Endometrial microvascular endothelial cells (primary cell): ENCODE measurements around the gene SYPL2. TPM values are rescaled to one million over a fixed set of nuclear protein-coding genes. Genes with fewer than 3 reads are reported as not detected.

ENCODE experiments used
- in situ Hi-C: cut with HindIII; loops from 2 replicates; pipeline ENCODE4 v1.10.0; 2017; ENCODE audit warnings: low sequenced_read_pairs, low pct_unique_long_range_greater_than_20kb; ENCODE audit errors: inconsistent ontology term
- total RNA-seq: library from RNA; depleted of rRNA; stranded (reverse); fragments of >200 nt; gene quantifications from one replicate; pipeline ENCODE4 v1.2.3, GENCODE V29; 2015; ENCODE audit errors: inconsistent ontology term

Gene SYPL2
- total RNA-seq, 1 donor from 2014 or later: 0.37 TPM

DNA sequence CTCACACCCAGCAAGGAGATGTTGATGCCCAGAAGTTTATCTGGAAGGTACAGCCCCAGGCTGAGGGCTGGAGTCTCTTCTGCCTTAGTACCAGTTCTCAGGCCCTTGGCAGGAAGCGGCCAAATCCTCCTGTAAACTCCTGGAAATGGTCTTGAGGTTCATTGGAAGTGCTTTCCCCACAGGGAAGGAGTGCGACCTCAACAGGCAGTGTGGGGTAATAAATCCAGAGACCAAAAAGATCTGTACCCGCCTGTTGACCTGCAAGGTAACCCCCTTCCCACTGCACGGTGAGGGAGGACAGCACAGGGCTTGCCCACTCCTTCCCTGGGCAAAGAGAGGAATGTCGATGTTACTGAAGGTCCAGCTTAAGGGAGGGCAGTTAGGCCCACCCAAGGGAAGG is 21.9 kb downstream of the SYPL2 start:
- in situ Hi-C loops: no loop called here

DNA sequence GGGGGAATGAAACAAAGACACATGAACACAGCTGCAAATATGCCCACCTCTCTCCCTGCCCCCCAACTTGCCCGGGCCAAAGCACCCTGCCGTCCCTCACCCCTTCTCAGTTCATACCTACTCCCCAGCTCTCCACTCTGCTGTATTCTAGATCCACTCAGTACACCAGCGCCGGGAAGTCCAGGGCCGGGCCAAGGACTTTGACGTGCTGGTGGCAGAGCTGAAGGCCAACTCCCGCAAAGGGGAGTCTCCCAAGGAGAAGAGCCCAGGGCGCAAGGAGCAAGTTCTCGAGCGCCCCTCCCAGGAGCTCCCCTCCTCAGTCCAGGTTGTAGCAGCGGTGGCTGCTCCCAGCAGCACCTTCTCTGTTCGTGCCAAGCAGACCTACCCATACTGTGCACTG is 22.4 kb downstream of the SYPL2 start:
- in situ Hi-C loops: no loop called here

DNA sequence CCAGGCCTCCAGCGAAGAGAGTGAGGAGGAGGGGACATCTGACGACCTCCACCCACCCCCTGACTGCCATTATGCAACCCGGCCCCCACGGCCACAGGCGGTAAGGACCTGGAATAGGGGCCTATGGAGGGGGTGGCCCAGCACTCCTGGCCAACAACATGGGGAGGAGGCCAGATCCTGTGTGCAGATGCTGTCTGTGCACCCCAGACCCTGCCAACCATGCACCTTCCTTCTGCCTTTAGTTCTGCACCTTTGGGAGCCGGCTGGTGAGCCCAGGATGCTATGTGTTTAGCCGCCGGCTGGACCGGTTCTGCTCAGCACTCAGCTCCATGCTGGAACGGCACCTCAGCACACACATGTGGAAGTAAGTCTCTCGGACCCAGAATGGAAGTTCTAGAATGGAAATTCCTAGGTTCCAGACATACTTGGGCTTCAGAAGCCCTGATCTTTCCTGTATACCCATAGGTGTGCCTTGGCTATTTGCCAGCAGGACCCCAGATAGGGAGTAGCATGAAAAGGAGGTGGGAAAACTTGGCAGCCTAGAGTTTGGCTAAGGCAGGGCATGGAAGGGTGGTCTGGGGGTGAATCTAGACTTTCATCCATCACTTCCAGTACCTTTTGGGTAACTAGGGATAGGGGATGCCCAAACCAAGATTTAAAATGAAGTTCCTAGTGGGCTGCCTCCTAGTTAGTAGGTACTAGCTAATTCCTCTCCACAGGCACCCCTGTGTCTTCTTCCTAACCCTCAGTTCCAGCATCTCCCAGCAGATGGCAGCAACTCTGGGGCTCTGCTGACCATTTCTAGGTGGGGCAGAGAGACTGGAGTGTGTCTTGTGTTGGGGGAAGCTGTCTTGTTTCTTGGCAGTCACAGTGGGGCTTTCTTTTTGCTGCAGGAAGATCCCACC is 23.9 kb downstream of the SYPL2 start:
- in situ Hi-C loops: no loop called here

DNA sequence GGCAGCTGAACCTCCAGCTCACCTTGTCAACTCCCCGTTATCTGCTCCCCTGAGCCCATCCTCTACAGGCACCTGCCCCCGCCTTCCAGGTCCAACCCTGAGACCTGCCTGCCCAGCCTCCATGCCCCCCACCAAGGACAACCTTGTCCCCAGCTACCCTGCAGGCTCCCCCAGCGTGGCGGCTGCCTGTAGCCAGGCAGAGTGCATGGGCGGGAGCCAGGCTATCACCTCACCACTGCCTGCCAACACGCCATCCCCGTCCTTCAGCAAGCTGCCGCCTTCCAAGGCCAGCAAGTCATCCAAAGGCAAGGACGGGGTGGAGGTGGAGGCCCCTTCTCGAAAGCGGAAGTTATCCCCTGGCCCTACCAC is 24.6 kb downstream of the SYPL2 start:
- in situ Hi-C loops: no loop called here

- in situ Hi-C loops: no loop called here
These were observed 25.0 kb downstream of the SYPL2 start for GRCh38 chr1:109491372-109491771.

- in situ Hi-C loops: no loop called here
These were observed 26.4 kb downstream of the SYPL2 start for GRCh38 chr1:109492779-109493178.

DNA sequence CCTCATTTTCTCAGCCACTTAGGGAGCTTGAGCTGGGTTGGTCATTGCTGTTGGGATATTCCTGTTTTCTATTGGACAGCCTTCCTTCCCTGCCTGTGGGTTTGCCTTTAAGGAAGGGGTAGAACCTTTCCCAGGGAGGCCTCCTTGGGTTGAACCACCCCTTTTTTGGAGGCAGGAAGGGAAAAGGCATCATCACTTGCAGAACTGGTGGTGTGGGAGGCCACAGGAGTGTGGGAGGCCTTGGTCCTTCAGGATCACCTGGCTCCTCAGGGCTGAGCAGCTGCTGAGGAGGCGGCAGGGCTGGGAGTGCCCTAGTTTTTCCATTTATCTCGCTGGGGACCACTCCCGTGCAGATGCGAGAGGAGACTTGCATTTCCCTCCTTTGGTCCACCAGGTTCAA is 26.9 kb downstream of the SYPL2 start:
- in situ Hi-C loops: no loop called here

- in situ Hi-C loops: no loop called here
These were observed 27.6 kb downstream of the SYPL2 start, which contains the start of gene CYB561D1 for GRCh38 chr1:109493805-109494539. CYB561D1 (plus strand) TSS chr1:109494094; CDS start chr1:109494140, 46 bp downstream.

GRCh38 chr1:109495738-109496137 is 29.4 kb downstream of the SYPL2 start:
- in situ Hi-C loops: no loop called here

- in situ Hi-C loops: no loop called here
These were observed 31.3 kb downstream of the SYPL2 start for GRCh38 chr1:109497449-109498160.

DNA sequence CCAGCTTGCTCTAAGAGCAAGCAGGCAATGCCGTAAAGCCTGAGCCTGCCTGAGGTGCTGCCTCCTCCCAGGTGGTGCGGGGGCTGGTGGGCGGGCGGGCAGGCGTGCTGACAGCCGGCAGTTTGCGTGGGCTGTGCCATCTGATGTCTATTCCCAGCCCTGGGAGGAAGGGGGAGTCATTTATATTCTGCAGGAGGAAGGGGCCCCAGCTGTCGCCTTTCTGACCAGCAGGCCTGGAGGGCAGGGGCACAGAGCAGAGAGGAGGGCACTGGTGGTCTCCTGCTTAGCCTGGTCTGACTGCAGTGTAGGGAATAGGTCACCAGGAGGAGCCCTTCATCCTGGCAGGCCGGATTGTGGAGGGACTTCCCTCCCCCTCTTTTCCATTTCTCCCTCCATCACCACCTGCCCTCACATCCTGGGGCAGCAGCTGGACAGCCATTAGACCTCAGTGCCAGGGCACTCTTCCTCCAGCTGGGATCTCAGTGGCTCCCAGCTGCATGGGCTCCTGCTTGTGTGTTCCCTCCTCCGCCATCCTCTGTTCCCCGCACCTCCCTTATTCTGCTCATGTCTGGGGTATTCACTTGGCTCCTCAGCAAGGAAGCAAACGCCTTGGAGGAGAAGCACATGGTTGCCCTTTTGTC is 31.9 kb downstream of the SYPL2 start:
- in situ Hi-C loops: no loop called here

GRCh38 chr1:109499081-109499480 is 32.7 kb downstream of the SYPL2 start:
- in situ Hi-C loops: no loop called here

GRCh38 chr1:109499661-109500536 is 33.6 kb downstream of the SYPL2 start:
- in situ Hi-C loops: no loop called here

DNA sequence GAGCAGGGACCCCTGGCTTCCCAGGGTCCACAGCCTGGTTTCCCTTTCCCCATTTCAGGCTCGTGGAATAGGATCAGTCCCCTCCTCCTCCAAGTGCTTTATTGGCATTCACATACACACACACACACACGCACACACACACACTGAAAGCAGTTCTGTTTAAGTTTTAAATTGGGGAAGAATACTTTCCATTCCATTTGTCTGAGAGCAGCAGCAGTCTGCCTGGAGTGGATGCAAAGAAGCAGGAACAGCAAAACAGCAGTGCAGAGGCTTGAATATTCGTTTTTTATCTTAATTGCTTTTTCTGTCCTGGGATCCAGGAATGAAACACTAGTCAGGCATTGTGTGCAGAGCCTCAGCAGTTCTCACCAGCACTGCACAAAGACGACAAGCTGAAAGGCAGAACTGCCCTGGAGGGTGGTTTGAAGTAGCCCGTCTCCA is 34.6 kb downstream of the SYPL2 start:
- in situ Hi-C loops: no loop called here

DNA sequence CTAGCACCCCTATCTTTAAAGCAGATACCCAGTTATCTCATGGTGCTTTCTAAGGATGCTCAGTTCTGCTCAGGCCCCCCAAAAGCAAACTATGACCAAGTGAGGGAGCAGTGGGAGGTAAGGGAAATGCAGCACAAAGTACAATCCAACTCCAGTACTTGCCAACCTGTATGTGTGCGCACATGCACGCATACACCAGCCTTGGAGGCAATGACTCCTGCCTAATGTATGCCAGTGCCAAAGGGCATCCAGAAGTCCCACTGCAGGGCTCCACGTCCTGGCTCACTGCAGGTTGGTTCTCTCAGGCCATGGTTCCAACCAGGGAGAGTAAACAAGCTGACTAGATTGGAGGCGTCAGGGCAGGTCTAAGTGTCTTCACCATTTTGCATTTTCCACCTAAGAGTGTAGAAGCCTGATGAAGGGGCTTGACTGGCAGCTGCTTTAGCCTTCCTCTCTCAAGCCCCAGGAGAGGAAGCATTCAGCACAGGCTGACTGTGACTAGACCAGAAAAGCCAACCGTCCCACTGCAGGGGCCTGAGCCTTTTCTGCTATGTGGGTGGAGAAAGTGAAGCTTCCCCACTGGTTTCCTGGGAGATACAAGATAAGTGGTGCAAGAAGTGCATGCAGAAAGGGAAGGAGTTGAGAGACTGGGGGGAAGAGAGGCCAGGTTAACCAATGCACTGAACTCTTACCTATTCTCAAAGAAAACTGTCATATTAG is 35.5 kb downstream of the SYPL2 start:
- in situ Hi-C loops: no loop called here

- in situ Hi-C loops: no loop called here
These were observed 36.1 kb downstream of the SYPL2 start for GRCh38 chr1:109502364-109502851.

DNA sequence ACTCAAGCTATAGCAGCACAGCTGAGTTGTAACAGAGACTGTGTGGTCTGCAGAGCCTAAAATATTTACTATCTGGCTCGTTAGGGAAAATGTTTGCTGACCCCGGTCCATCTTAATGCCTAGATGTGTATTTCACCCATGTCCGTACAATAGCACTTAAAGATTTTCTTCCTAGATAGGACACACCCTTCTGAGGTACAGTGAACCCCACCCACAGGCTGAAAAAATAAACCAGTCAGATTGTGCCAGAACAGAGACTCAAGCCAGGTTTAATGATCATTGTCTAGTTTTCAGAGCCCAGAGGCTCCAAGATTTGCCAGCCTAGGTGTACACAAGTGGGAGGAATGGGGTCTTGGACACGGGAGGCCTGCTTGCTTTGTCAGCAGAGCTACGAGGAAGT is 37.6 kb downstream of the SYPL2 start:
- in situ Hi-C loops: no loop called here
